IMR-90 (cell line): ENCODE measurements around the gene SLC25A41. TPM values are rescaled to one million over a fixed set of nuclear protein-coding genes. Genes with fewer than 3 reads are reported as not detected.

Experiments used
- ATAC-seq: fragments of 200-7000 bp; cut with Tn5 transposase; 2 replicates; pipeline ENCODE4 v1.9.1; 2020; ENCODE audit warnings: low read depth, mild to moderate bottlenecking, moderate library complexity
- BruUV-seq: library from RNA; stranded (reverse); fragments of 400-500 nt; replicated peaks from 2 replicates; lab custom pipeline; 2021; lab: Mats Ljungman, UMichigan
- CTCF ChIA-PET: fragments of 300-600 bp; formaldehyde crosslinking; extraction: SDS; loops from one replicate; lab custom pipeline; 2021; ENCODE audit warnings: antibody characterized with exemption; lab: Yijun Ruan, JAX
- POLR2A ChIA-PET: fragments of 300-600 bp; sonication (Branson Sonifier 250); formaldehyde crosslinking; loops from one replicate; lab custom pipeline; 2022; ENCODE audit warnings: antibody characterized with exemption; ENCODE audit not compliant: unreplicated experiment; lab: Charles Lee
- DNase-seq: peaks from one replicate; pipeline ENCODE4 v3.0.0; 2013
- H2AFZ ChIP-seq: replicated peaks from 2 replicates; pipeline ENCODE3; 2013; ENCODE audit warnings: low read length, mild to moderate bottlenecking; ENCODE audit not compliant: poor library complexity
- H2AK5ac ChIP-seq: 2 replicates; pipeline ENCODE4 v1.6.1; 2013; ENCODE audit warnings: low read depth, low read length, inconsistent platforms
- H2AK9ac ChIP-seq: replicated peaks from 2 replicates; pipeline ENCODE3; 2013; ENCODE audit warnings: mild to moderate bottlenecking, low read depth, low read length, moderate library complexity; ENCODE audit not compliant: poor library complexity
- H2BK120ac ChIP-seq: 2 replicates; pipeline ENCODE4 v1.6.1; 2013; ENCODE audit warnings: low read depth, low read length, inconsistent platforms
- H2BK15ac ChIP-seq: 3 replicates; pipeline ENCODE4 v1.6.1; 2013; ENCODE audit warnings: low read depth, low read length, inconsistent platforms
- H2BK20ac ChIP-seq: 2 replicates; pipeline ENCODE4 v1.6.1; 2013; ENCODE audit warnings: low read depth, mild to moderate bottlenecking, inconsistent platforms, low read length, moderate library complexity
- H2BK5ac ChIP-seq: 2 replicates; pipeline ENCODE4 v1.6.1; 2013; ENCODE audit warnings: mild to moderate bottlenecking, low read depth, low read length, inconsistent platforms; ENCODE audit not compliant: poor library complexity, severe bottlenecking
- H3K14ac ChIP-seq: replicated peaks from 2 replicates; pipeline ENCODE4 v1.6.1; 2013; ENCODE audit warnings: low read depth, low read length, inconsistent platforms
- H3K18ac ChIP-seq: 2 replicates; pipeline ENCODE4 v1.6.1; 2013; ENCODE audit warnings: low read depth, low read length, control low read depth
- H3K23ac ChIP-seq: 2 replicates; pipeline ENCODE4 v1.6.1; 2013; ENCODE audit warnings: low read depth, low read length, inconsistent platforms
- H3K27ac ChIP-seq: 2 replicates; pipeline ENCODE4 v1.5.1; 2013; ENCODE audit warnings: mild to moderate bottlenecking, control low read depth, low read length; ENCODE audit not compliant: insufficient read depth
- H3K27me3 ChIP-seq: 2 replicates; pipeline ENCODE4 v1.6.1; 2013; ENCODE audit warnings: low read length; ENCODE audit not compliant: control insufficient read depth, insufficient read depth
- H3K36me3 ChIP-seq: 2 replicates; pipeline ENCODE4 v1.6.1; 2013; ENCODE audit warnings: low read length, mixed read lengths; ENCODE audit not compliant: control insufficient read depth, insufficient read depth
- H3K4ac ChIP-seq: 2 replicates; pipeline ENCODE4 v1.6.1; 2013; ENCODE audit warnings: low read depth, low read length, inconsistent platforms
- H3K4me1 ChIP-seq: 2 replicates; pipeline ENCODE4 v1.6.1; 2013; ENCODE audit warnings: low read length, mixed read lengths; ENCODE audit not compliant: control insufficient read depth, insufficient read depth
- H3K4me2 ChIP-seq: 2 replicates; pipeline ENCODE4 v1.6.1; 2013; ENCODE audit warnings: low read depth, mild to moderate bottlenecking, control low read depth, low read length, moderate library complexity
- H3K4me3 ChIP-seq: 2 replicates; pipeline ENCODE4 v1.5.1; 2013; ENCODE audit warnings: low read depth, mild to moderate bottlenecking, control low read depth, low read length, moderate library complexity; ENCODE audit not compliant: insufficient read depth
- H3K56ac ChIP-seq: 2 replicates; pipeline ENCODE4 v1.6.1; 2013; ENCODE audit warnings: low read length, inconsistent platforms; ENCODE audit not compliant: insufficient read depth; ENCODE audit errors: extremely low read depth
- H3K79me1 ChIP-seq, 2 experiments: 2 replicates each; pipeline ENCODE4 v1.6.1; 2013; ENCODE audit warnings: low read length in 2 of 2, inconsistent platforms in 1 of 2, low read depth in 1 of 2
- H3K9ac ChIP-seq: 2 replicates; pipeline ENCODE4 v1.6.1; 2013; ENCODE audit warnings: low read depth, low read length, control low read depth
- H3K9me1 ChIP-seq: 2 replicates; pipeline ENCODE4 v1.6.1; 2013; ENCODE audit warnings: low read length, inconsistent platforms; ENCODE audit not compliant: insufficient read depth
- H3K9me3 ChIP-seq: 2 replicates; pipeline ENCODE4 v1.6.1; 2013; ENCODE audit warnings: low read length; ENCODE audit not compliant: control insufficient read depth, insufficient read depth
- H4K20me1 ChIP-seq: 2 replicates; pipeline ENCODE4 v1.6.1; 2013; ENCODE audit warnings: low read length, inconsistent platforms; ENCODE audit not compliant: insufficient read depth
- H4K5ac ChIP-seq: 2 replicates; pipeline ENCODE4 v1.6.1; 2013; ENCODE audit warnings: mild to moderate bottlenecking, low read depth, low read length, control low read depth
- H4K8ac ChIP-seq, 2 experiments: 2 replicates each; pipeline ENCODE4 v1.6.1; 2013; ENCODE audit warnings: low read depth in 2 of 2, low read length in 2 of 2, control low read depth in 1 of 2, inconsistent platforms in 1 of 2
- H4K91ac ChIP-seq: 2 replicates; pipeline ENCODE4 v1.6.1; 2013; ENCODE audit warnings: low read depth, low read length, inconsistent platforms; ENCODE audit not compliant: insufficient read depth
- CEBPB ChIP-seq: IDR thresholded peaks from 2 replicates; pipeline ENCODE4 v1.6.1; 2012; ENCODE audit warnings: low read depth, low read length, improper control_type of control experiment
- POLR2A ChIP-seq: IDR thresholded peaks from 2 replicates; pipeline ENCODE4 v1.6.1; 2012; ENCODE audit warnings: mild to moderate bottlenecking, low read depth, low read length
- WGBS, 2 experiments: methylation state at CpG; one replicate each; pipeline versions ENCODE4 v1.1.5 to v1.1.7; 2013; ENCODE audit warnings: missing lambda C conversion rate in 2 of 2; ENCODE audit not compliant: insufficient read length in 1 of 2; ENCODE audit errors: extremely low coverage in 2 of 2; 5-methylcytosine and 5-hydroxymethylcytosine counted together
- dilution Hi-C: fragments of 300-500 bp; cut with HindIII; formaldehyde crosslinking; loops from one replicate; pipeline ENCODE4 v1.14.3; 2018; ENCODE audit warnings: low sequenced_read_pairs; ENCODE audit not compliant: unreplicated experiment
- in situ Hi-C: fragments of 300-500 bp; cut with MboI; formaldehyde crosslinking; loops from 3 replicates; pipeline ENCODE4 v1.14.3; 2019; ENCODE audit warnings: low sequenced_read_pairs, inconsistent platforms, mixed read lengths
- intact Hi-C: fragments of 100-400 bp; cut with micrococcal nuclease; formaldehyde crosslinking; loops from 2 replicates; pipeline ENCODE4 v1.10.0; 2022
- polyA plus RNA-seq, 3 experiments: library from polyadenylated mRNA; depleted of rRNA; stranded (reverse); fragments of >200 nt; gene quantifications; 2 replicates each; pipeline ENCODE4 v1.2.3, GENCODE V29; 2012; ENCODE audit warnings: low replicate concordance in 1 of 3
- total RNA-seq: library from RNA; depleted of rRNA; stranded (reverse); fragments of >200 nt; gene quantifications from 2 replicates; pipeline ENCODE4 v1.2.3, GENCODE V29; 2012

The SLC25A41 gene
- total and polyA plus RNA-seq, 2 of the 4 experiments (the other 2 are of a cell fraction) = not detected

DNA sequence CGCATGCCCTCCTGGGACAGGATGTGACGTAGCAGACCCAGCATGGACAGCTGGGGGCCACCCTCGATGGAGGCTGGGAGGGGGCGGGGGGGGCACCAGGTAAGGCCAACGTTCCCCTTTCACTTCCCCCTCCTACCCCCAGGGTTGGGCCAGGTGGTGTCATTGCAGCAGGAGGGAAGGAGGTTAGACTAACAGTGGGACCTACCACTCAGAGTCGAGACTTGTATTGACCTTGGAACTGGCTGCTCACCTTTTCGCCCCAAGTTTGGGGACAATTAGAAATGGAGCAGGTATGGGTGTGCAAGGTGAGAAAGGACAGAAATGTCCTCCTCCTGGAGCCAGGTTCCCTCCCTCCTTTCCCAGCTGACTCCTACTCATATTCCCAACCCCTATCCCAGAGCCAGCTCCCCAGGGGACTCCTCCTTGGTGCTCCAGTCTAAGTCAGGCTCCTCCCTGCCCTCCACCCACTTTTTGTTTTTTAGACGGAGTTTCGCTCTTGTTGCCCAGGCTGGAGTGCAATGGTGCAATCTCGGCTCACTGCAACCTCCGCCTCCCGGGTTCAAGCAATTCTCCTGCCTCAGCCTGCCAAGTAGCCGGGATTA is 8.6 kb upstream of the SLC25A41 start:
- no peak overlapping the region for H2AK5ac ChIP-seq
- H3K4me3 ChIP-seq = no peak overlapping the region
- ChIA-PET POLR2A (no interaction called here), CTCF (no interaction called here)
- no peaks in the 10 kb centered on the region for H3K36me3 ChIP-seq
- no peaks in the 10 kb centered on the region for H4K20me1 ChIP-seq
- dilution Hi-C loops (no loop called here), in situ Hi-C loops (no loop called here), intact Hi-C loops (no loop called here)
- no peak overlapping the region for H4K5ac ChIP-seq
- H2BK15ac ChIP-seq = no peak overlapping the region
- no peak overlapping the region for H2BK5ac ChIP-seq
- no peak overlapping the region for H2BK20ac ChIP-seq
- no peak overlapping the region for H2AFZ ChIP-seq
- WGBS, 2 experiments = no CpG with 5 or more reads among the region's 13 CpGs
- ATAC-seq = no peak
- no peak overlapping the region for H3K14ac ChIP-seq
- H3K9ac ChIP-seq = no peak overlapping the region
- no peak overlapping the region for H4K91ac ChIP-seq
- H3K56ac ChIP-seq = no peak overlapping the region
- no peaks in the 10 kb centered on the region for H3K9me1 ChIP-seq
- no peak overlapping the region for H2AK9ac ChIP-seq
- H3K9me3 ChIP-seq = no peaks in the 10 kb centered on the region; the same call in 1 of the 2 replicates
- no peak overlapping the region for H4K8ac ChIP-seq
- no peak overlapping the region for H3K23ac ChIP-seq
- H3K18ac ChIP-seq = no peak overlapping the region
- H2BK120ac ChIP-seq = no peak overlapping the region
- no peak overlapping the region for H3K27ac ChIP-seq
- no peak for TF ChIP-seq CEBPB
- TF ChIP-seq POLR2A = no peak
- BruUV-seq = no TSS peak
- H3K4me1 ChIP-seq = no peaks in the 10 kb centered on the region
- H3K79me1 ChIP-seq = no peaks in the 10 kb centered on the region
- H3K4ac ChIP-seq = no peak overlapping the region
- H3K4me2 ChIP-seq = no peak overlapping the region
- H3K27me3 ChIP-seq = no peaks in the 10 kb centered on the region
- DNase-seq = no peak
